Measurements from ENCODE around the gene WDR88.
"Not testable (repeated sequence)": the region's sequence is repeated elsewhere in the genome, so short reads cannot be mapped to it uniquely, and the experiment has no call there.

WDR88 gene

GRCh38 chr19:33199441-33200265 is 67.7 kb downstream of the WDR88 start:
- DNase-seq, result no peak

- DNase-seq, result no peak
Measured at GRCh38 chr19:33201473-33201872, 69.6 kb downstream of the WDR88 start.

GRCh38 chr19:33201886-33202545 is 70.1 kb downstream of the WDR88 start:
- no peak for DNase-seq

GRCh38 chr19:33202546-33203507 is 70.9 kb downstream of the WDR88 start:
- no peak for DNase-seq

DNA sequence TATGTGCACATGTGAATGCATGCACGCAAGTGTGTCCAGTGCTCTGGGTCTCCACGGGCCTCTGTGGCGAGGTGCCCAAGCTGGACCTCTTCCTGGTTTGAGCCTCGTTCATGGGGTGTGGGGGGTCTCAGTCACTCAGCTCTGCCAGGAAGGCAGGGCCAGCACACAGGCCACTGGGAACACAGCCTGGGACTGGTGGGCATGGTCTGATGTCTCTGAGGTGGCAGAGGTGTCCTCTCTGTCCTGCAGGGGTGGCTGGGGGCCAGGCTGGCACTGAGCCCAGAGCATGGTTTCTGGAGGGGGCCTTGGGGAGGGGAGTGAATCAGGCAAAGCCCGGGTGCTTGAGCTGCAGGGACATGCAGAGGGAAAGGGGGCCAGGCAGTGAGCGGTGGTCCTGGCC is 71.6 kb downstream of the WDR88 start:
- no peak for DNase-seq

DNA sequence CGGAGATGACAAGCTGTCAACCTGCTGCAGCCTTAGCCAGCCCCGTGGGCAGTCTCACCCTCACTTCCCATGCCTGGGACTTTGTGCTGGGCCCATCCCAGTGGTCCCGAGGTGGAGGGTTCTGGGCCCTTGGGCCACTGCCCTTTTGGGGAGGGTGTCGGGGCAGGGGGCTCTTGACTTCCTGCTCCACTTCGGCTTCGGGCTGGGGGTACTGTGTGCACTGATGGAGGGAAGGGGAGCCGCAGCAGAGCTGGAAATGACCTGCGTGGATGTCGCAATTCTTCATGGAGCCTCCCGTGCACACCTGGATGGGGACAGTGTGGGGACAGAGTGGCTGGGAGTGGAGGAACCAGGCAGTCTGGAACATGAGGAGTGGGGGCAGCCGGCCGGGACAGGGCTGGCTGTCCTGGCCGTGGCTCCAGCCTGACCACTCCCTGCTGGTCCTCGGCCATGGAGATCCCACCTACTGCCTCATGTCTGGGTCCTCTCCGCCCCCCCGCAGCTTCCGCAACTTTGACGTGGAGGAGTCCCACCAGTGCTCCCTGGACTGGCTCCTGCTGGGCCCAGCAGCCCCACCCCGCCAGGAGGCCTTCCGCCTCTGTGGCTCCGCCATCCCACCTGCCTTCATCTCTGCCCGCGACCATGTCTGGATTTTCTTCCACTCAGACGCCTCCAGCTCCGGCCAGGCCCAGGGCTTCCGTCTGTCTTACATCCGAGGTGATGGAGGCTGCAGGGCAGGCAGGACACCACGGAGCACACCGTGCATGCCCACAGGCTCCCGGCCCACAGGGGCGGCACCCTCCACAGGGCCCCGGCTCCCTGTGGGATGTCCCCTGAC is 72.4 kb downstream of the WDR88 start:
- DNase-seq, result no peak

DNA sequence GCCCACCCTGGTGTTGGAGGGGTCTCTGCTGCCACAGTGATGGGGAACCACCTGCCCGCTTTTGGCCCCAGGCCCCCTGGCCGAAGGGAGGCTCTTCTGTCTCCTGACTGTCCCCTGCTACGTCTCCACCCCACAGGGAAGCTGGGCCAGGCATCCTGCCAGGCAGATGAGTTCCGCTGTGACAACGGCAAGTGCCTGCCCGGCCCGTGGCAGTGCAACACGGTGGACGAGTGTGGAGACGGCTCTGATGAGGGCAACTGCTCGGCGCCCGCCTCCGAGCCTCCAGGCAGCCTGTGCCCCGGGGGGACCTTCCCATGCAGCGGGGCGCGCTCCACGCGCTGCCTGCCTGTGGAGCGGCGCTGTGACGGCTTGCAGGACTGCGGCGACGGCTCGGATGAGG is 73.2 kb downstream of the WDR88 start:
- no peak for DNase-seq

DNA sequence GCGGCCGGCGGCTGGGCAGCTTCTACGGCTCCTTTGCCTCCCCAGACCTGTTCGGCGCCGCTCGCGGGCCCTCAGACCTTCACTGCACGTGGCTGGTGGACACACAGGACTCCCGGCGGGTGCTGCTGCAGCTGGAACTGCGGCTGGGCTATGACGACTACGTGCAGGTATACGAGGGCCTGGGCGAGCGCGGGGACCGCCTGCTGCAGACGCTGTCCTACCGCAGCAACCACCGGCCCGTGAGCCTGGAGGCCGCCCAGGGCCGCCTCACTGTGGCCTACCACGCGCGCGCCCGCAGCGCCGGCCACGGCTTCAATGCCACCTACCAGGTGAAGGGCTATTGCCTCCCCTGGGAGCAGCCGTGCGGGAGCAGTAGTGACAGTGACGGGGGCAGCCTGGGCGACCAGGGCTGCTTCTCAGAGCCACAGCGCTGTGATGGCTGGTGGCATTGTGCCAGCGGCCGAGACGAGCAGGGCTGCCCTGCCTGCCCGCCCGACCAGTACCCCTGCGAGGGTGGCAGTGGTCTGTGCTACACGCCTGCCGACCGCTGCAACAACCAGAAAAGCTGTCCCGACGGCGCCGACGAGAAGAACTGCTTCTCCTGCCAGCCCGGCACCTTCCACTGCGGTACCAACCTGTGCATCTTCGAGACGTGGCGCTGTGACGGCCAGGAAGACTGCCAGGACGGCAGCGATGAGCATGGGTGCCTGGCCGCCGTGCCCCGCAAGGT is 73.8 kb downstream of the WDR88 start:
- no peak for DNase-seq

GRCh38 chr19:33206261-33207039 is 74.5 kb downstream of the WDR88 start:
- DNase-seq, result no peak

GRCh38 chr19:33207040-33207620 is 75.2 kb downstream of the WDR88 start:
- DNase-seq, result no peak

- DNase-seq, result no peak
Measured at GRCh38 chr19:33207903-33208302, 76.0 kb downstream of the WDR88 start.

- no peak for DNase-seq
Measured at GRCh38 chr19:33208371-33208895, 76.5 kb downstream of the WDR88 start.

GRCh38 chr19:33208904-33209849 is 77.3 kb downstream of the WDR88 start:
- no peak for DNase-seq

DNA sequence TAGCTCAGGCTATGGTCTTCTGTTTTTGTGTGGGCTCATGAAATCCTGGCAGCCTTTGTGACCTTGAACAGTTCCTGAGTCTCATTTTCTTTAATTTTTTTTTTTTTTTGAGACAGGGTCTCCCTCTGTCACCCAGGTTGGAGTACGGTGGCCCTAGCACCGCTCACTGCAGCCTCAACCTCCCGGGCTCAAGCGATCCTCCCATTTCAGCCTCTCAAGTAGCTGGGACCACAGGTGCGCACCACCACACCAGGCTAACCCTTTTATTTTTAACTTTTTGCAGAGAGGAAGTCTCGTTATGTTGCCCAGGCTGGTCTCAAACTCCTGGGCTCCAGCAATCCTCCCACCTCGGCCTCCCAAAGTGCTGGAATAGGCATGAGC is 77.9 kb downstream of the WDR88 start:
- DNase-seq, result not testable (repeated sequence)

- no peak for DNase-seq
Measured at GRCh38 chr19:33210266-33210940, 78.5 kb downstream of the WDR88 start.

- no peak for DNase-seq
Measured at GRCh38 chr19:33211794-33212435, 80.0 kb downstream of the WDR88 start.

DNA sequence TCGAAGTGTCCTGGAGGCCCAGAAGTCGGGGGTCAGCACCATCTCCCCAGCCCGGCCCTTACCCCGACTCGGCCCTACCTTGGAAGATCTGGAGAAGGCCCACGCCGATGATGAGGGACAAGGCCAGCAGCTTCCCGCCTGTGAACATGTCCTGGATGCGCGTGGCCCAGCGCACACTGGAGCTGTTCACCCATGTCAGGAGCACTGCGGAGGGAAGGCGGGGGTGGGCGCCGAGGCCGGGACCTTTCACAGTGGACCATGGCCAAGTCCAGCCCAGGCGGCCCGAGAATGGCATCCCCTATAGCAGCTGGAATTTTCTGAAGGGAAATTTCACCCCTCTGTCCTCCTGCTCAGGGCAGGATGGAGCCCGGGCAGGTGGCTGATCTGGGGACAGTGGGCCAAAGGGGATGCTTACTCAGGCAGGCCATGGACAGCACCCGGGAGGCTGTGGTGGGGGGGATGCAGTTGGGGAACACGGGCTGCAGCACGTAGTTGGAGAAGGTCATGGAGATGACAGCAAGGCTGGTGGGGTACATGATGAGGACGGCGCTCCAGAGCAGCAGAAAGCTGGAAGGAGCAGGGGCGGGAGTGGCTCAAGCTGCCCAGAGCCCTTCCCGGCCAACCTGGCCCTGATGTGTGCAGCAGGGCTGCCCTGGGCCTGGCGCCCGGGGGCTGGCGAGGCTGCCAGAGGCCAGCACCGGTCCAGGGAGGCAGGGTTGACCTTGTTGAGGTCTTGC is 80.7 kb downstream of the WDR88 start:
- DNase-seq, result no peak

Measured in NCI-H524 (cell line).